SK-N-MC (cell line): ENCODE measurements around the gene WASHC3.

Experiments used
- EZH2 ChIP-seq: fragments of 200-600 bp; sonication (generic); IDR thresholded peaks from one replicate; pipeline ENCODE4 v1.6.1; 2017; ENCODE audit warnings: antibody characterized with exemption
- FOXP2 ChIP-seq: optimal IDR thresholded peaks from 2 replicates; pipeline ENCODE3; 2011; ENCODE audit warnings: mild to moderate bottlenecking, moderate library complexity; ENCODE audit not compliant: insufficient read depth; ENCODE audit errors: extremely low read length, control extremely low read depth
- POLR2AphosphoS5 ChIP-seq: IDR thresholded peaks from 2 replicates; pipeline ENCODE4 v1.6.1; 2012; ENCODE audit warnings: mild to moderate bottlenecking, low read depth, low read length, borderline replicate concordance

DNA sequence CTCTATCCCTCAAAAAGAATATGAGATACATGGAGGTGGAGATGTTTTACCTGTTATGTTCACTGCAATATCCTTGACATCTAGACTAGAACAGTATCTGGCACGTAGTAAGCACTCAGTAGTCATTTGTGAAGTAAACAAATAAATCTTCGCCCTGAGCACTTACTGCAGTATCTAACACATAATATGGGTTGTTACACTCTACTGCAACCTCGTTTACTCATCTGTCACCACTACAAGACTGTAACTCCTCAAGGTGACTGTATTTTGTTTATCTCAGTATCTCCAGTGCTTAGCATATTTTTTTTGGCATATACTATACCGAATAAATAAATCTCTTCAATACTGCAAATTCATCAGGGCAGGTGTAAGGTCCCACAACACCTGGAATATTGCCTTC lies 66.1 kb downstream of the WASHC3 start:
- TF ChIP-seq FOXP2 (no peak), EZH2 (no peak), POLR2AphosphoS5 (no peak)
